Pancreas (tissue), 10 donors: ENCODE measurements around the gene STK39. TPM values are rescaled to one million over a fixed set of nuclear protein-coding genes. Genes with fewer than 3 reads are reported as not detected.

Source experiments
- ATAC-seq, 4 donors: fragments of 200-7000 bp; cut with Tn5 transposase; one replicate each; pipeline versions ENCODE4 v1.8.0 to v1.9.1; 2020; ENCODE audit warnings: mild to moderate bottlenecking in 4 of 4, moderate library complexity in 4 of 4
- DNase-seq, 6 donors: peaks; one replicate each; pipeline ENCODE4 v3.0.0-alpha.2; 2020
- FAIRE-seq: peaks from 2 replicates; lab custom pipeline; 2012; peaks lifted over from hg19 to GRCh38; lab: Jason Lieb, UNC
- H3K27ac ChIP-seq, 4 donors: fragments of 200-600 bp; sonication (generic); 1 replicate in 3 of 4; 2 replicates in 1 of 4; pipeline versions ENCODE4 v1.5.0 to v1.8.0; 2020
- H3K27me3 ChIP-seq, 4 donors: fragments of 200-600 bp; one replicate each; pipeline ENCODE4 v1.8.0; 2021
- H3K36me3 ChIP-seq, 3 donors: fragments of 200-600 bp; sonication (generic) in 1 of 3; one replicate each; pipeline versions ENCODE4 v1.5.0 to v1.8.0; 2020 to 2021
- H3K4me1 ChIP-seq, 3 donors: fragments of 200-600 bp; one replicate each; pipeline ENCODE4 v1.8.0; 2021
- H3K4me3 ChIP-seq, 4 donors: fragments of 200-600 bp; sonication (generic) in 2 of 4; one replicate each; pipeline versions ENCODE4 v1.5.0 to v1.8.0; 2020 to 2021
- H3K9me3 ChIP-seq, 4 donors: fragments of 200-600 bp; one replicate each; pipeline ENCODE4 v1.8.0; 2021
- CTCF ChIP-seq, 4 donors: fragments of 200-600 bp; sonication (generic) in 3 of 4; IDR thresholded peaks; one replicate each; pipeline versions ENCODE4 v1.5.0 to v1.8.0; 2021; ENCODE audit warnings: antibody characterized with exemption in 4 of 4
- WGBS, 2 donors: extraction: QIAGEN DNeasy Blood & Tissue Kit; methylation state at CpG; one replicate each; pipeline ENCODE4 v1.1.7; 2013; 5-methylcytosine and 5-hydroxymethylcytosine counted together
- intact Hi-C, 3 donors: fragments of 100-400 bp; cut with DNase I; formaldehyde crosslinking; loops; one replicate each; pipeline versions ENCODE4 v1.11.1 to v1.14.2; 2022
- polyA plus RNA-seq, 2 donors: library from polyadenylated mRNA; stranded (reverse); fragments of 200-250 nt; gene quantifications; one replicate each; pipeline ENCODE4 v1.2.3, GENCODE V29; 2013
- total RNA-seq, 6 donors: library from RNA; stranded (reverse); fragmentation: NEBNext Ultra II Directional in 4 of 6; extraction: Animal tissue kit (Norgen Biotek cat#: 25700) in 4 of 6; gene quantifications; one replicate each; pipeline versions ENCODE4 v1.2.1 to v1.2.4, GENCODE V29; 2021 to 2023
- donor health status: healthy with polysubstance abuse.
- donor health status: DM: no; HTN: no; CAD: no; lungs with moderate emphysema.
- donor health status: DM: no; HTN: no; CAD: no.
- donor health status: control.
- donor health status: control.
- donor health status: Bipolar disorder and iron deficiency.
- donor health status: DM: yes; HTN: yes; CAD: no.
- donor health status: DM: no; HTN: no; CAD: no.
- donor health status: DM: no; HTN: no; CAD: no.
- donor health status: DM: yes; HTN: yes; CAD: no.

Gene STK39
- total and polyA plus RNA-seq, 8 donors, result 9.5 to 23.1 (median 15.5) TPM

GRCh38 chr2:167932123-167932693 lies 315.2 kb downstream of the STK39 start:
- Histone ChIP-seq H3K4me1 (peaks cover 9 to 16% (median 9%) of the 10 kb centered on the region in 3 donors), H3K9me3 (no peaks in the 10 kb centered on the region), H3K27ac (no peak overlapping the region), H3K36me3 (no peaks in the 10 kb centered on the region), H3K27me3 (no peaks in the 10 kb centered on the region), H3K4me3 (no peak overlapping the region)
- ATAC-seq (no peak), DNase-seq (no peak), FAIRE-seq (no peak)
- TF ChIP-seq CTCF (IDR thresholded peaks at IDR 0.05), result no peak
- intact Hi-C loops, result no loop called here
- 91 to 96% methylated on average over 4 of the region's 4 CpGs for WGBS, 2 donors

GRCh38 chr2:167929484-167929883 lies 317.9 kb downstream of the STK39 start:
- 43 to 48% methylated on average over 3 of the region's 3 CpGs for WGBS, 2 donors
- intact Hi-C loops, result no loop called here
- peak in 3 of 6 donors; percentile 23 to 57 (median 54) for DNase-seq
- Histone ChIP-seq H3K4me3 (no peak overlapping the region), H3K27ac (peak overlapping the region in 2 of 4 donors; percentile 3 to 50), H3K9me3 (no peaks in the 10 kb centered on the region), H3K4me1 (peaks cover 9 to 16% (median 9%) of the 10 kb centered on the region in 3 donors), H3K27me3 (no peaks in the 10 kb centered on the region), H3K36me3 (no peaks in the 10 kb centered on the region)
- ATAC-seq, result peak; percentile 66 to 82 (median 79)
- FAIRE-seq, result no peak
- TF ChIP-seq CTCF (IDR thresholded peaks at IDR 0.05), result no peak

GRCh38 chr2:167928434-167928833 lies 319.0 kb downstream of the STK39 start:
- no peaks in the 10 kb centered on the region for H3K36me3 ChIP-seq
- FAIRE-seq (no peak), ATAC-seq (peak; percentile 44 to 59 (median 51)), DNase-seq (no peak)
- intact Hi-C loops, result no loop called here
- WGBS, 2 donors, result 52 to 59% methylated on average over 6 of the region's 6 CpGs
- H3K9me3 ChIP-seq, result no peaks in the 10 kb centered on the region
- TF ChIP-seq CTCF (IDR thresholded peaks at IDR 0.05), result no peak
- H3K27me3 ChIP-seq, result no peaks in the 10 kb centered on the region
- peaks cover 9 to 16% (median 9%) of the 10 kb centered on the region in 3 donors for H3K4me1 ChIP-seq
- H3K27ac ChIP-seq, result peak overlapping the region in 2 of 4 donors; percentile 15 to 50
- no peak overlapping the region for H3K4me3 ChIP-seq

- FAIRE-seq, result no peak
- intact Hi-C loops, result no loop called here
- no peak overlapping the region for H3K4me3 ChIP-seq
- ATAC-seq, result no peak
- TF ChIP-seq CTCF (IDR thresholded peaks at IDR 0.05), result no peak
- H3K4me1 ChIP-seq, result peaks cover 9 to 16% (median 9%) of the 10 kb centered on the region in 3 donors
- H3K9me3 ChIP-seq, result no peaks in the 10 kb centered on the region
- H3K27me3 ChIP-seq, result no peaks in the 10 kb centered on the region
- H3K36me3 ChIP-seq, result no peaks in the 10 kb centered on the region
- WGBS, 2 donors, result 57 to 62% methylated on average over 2 of the region's 2 CpGs
- no peak overlapping the region for H3K27ac ChIP-seq
- no peak for DNase-seq
Measured at GRCh38 chr2:167925758-167926157, 321.6 kb downstream of the STK39 start.

GRCh38 chr2:167924556-167924955 lies 322.8 kb downstream of the STK39 start:
- Histone ChIP-seq H3K36me3 (no peaks in the 10 kb centered on the region), H3K9me3 (no peaks in the 10 kb centered on the region), H3K27ac (no peak overlapping the region), H3K4me1 (peaks cover 3 to 12% (median 9%) of the 10 kb centered on the region in 3 donors), H3K4me3 (no peak overlapping the region), H3K27me3 (no peaks in the 10 kb centered on the region)
- TF ChIP-seq CTCF (IDR thresholded peaks at IDR 0.05), result no peak
- intact Hi-C loops, result no loop called here
- FAIRE-seq (no peak), ATAC-seq (no peak), DNase-seq (no peak)
- WGBS, 2 donors, result 92 to 93% methylated on average over 4 of the region's 4 CpGs
